HEK293 (cell line): ENCODE data around the gene CYP4V2.

Experiments
- CTCF ChIA-PET: fragments of 350-600 bp; formaldehyde crosslinking; extraction: SDS; loops from one replicate; lab custom pipeline; 2021; ENCODE audit warnings: antibody characterized with exemption; lab: Yijun Ruan, JAX
- POLR2A ChIA-PET: fragments of 300-600 bp; formaldehyde crosslinking; extraction: SDS; loops from one replicate; lab custom pipeline; 2020; ENCODE audit warnings: antibody characterized with exemption, inconsistent platforms; lab: Yijun Ruan, JAX
- H3K27ac ChIP-seq: fragments of 200-500 bp; sonication (Bioruptor generic); 2 replicates; pipeline ENCODE4 v1.5.1; 2014; ENCODE audit warnings: low read depth, low read length, control low read depth, inconsistent platforms; ENCODE audit errors: extremely low read depth
- H3K36me3 ChIP-seq, 2 experiments: fragments of 200-500 bp in 1 of 2; sonication (Bioruptor generic) in 1 of 2; 1 replicate in 1 of 2; 2 replicates in 1 of 2; pipeline ENCODE4 v1.5.1; 2014 to 2017; ENCODE audit warnings: inconsistent platforms in 2 of 2, low read length in 2 of 2; ENCODE audit not compliant: control insufficient read depth in 2 of 2, insufficient read depth in 1 of 2
- H3K4me1 ChIP-seq: fragments of 200-500 bp; sonication (Bioruptor generic); 2 replicates; pipeline ENCODE4 v1.5.1; 2014; ENCODE audit warnings: mild to moderate bottlenecking, low read length, inconsistent platforms; ENCODE audit not compliant: control insufficient read depth, insufficient read depth
- H3K4me3 ChIP-seq: 2 replicates; pipeline ENCODE4 v1.5.1; 2011; ENCODE audit warnings: low read depth, mild to moderate bottlenecking, control low read depth, low read length, moderate library complexity
- H3K9me3 ChIP-seq: fragments of 200-500 bp; sonication (Bioruptor generic); 2 replicates; pipeline ENCODE4 v1.5.1; 2014; ENCODE audit warnings: low read depth, low read length, inconsistent platforms; ENCODE audit not compliant: control insufficient read depth, insufficient read depth
- BCL11A ChIP-seq: fragments of 450-650 bp; formaldehyde crosslinking; IDR thresholded peaks from 2 replicates; pipeline ENCODE4 v1.5.1; 2016; ENCODE audit warnings: low read depth, missing biosample characterization, missing genetic modification characterization
- EGR2 ChIP-seq: fragments of 450-650 bp; formaldehyde crosslinking; IDR thresholded peaks from 2 replicates; pipeline ENCODE4 v1.5.1; 2016; ENCODE audit warnings: low read depth, missing biosample characterization, missing genetic modification characterization
- FEZF1 ChIP-seq: fragments of 450-650 bp; formaldehyde crosslinking; IDR thresholded peaks from 2 replicates; pipeline ENCODE4 v1.5.1; 2016; ENCODE audit warnings: missing biosample characterization, missing genetic modification characterization
- HOXA7 ChIP-seq: sonication (generic); formaldehyde crosslinking; IDR thresholded peaks from 2 replicates; pipeline ENCODE4 v1.8.1; 2022; ENCODE audit warnings: missing genetic modification reagents, borderline replicate concordance
- KLF9 ChIP-seq: fragments of 450-650 bp; formaldehyde crosslinking; IDR thresholded peaks from 2 replicates; pipeline ENCODE4 v1.5.1; 2016; ENCODE audit warnings: missing biosample characterization, missing genetic modification characterization, low read depth
- SETDB1 ChIP-seq: IDR thresholded peaks from one replicate; pipeline ENCODE4 v1.6.1; 2017; ENCODE audit warnings: mild to moderate bottlenecking, low read length, moderate library complexity, mixed read lengths; ENCODE audit not compliant: insufficient read length
- SP2 ChIP-seq: fragments of 450-650 bp; formaldehyde crosslinking; IDR thresholded peaks from 2 replicates; pipeline ENCODE4 v1.5.1; 2016; ENCODE audit warnings: missing biosample characterization, missing genetic modification characterization
- ZBTB17 ChIP-seq: fragments of 450-650 bp; formaldehyde crosslinking; IDR thresholded peaks from 2 replicates; pipeline ENCODE4 v1.5.1; 2016; ENCODE audit warnings: missing biosample characterization, missing genetic modification characterization
- ZFP3 ChIP-seq: fragments of 450-650 bp; formaldehyde crosslinking; IDR thresholded peaks from 2 replicates; pipeline ENCODE4 v1.5.1; 2016; ENCODE audit warnings: low read depth, missing biosample characterization, missing genetic modification characterization
- ZNF114 ChIP-seq: fragments of 450-650 bp; formaldehyde crosslinking; IDR thresholded peaks from 2 replicates; pipeline ENCODE4 v1.5.0; 2017; ENCODE audit warnings: missing biosample characterization, missing genetic modification characterization
- ZNF132 ChIP-seq: fragments of 450-650 bp; formaldehyde crosslinking; IDR thresholded peaks from 2 replicates; pipeline ENCODE4 v1.5.1; 2017; ENCODE audit warnings: missing biosample characterization, missing genetic modification characterization, borderline replicate concordance
- ZNF174 ChIP-seq: fragments of 450-650 bp; formaldehyde crosslinking; IDR thresholded peaks from 2 replicates; pipeline ENCODE4 v1.5.0; 2017; ENCODE audit warnings: missing biosample characterization, mild to moderate bottlenecking, missing genetic modification characterization
- ZNF202 ChIP-seq: fragments of 450-650 bp; formaldehyde crosslinking; IDR thresholded peaks from 2 replicates; pipeline ENCODE4 v1.5.1; 2016; ENCODE audit warnings: missing biosample characterization, missing genetic modification characterization, borderline replicate concordance
- ZNF24 ChIP-seq: fragments of 450-650 bp; formaldehyde crosslinking; IDR thresholded peaks from 2 replicates; pipeline ENCODE4 v1.5.1; 2016; ENCODE audit warnings: missing biosample characterization, missing genetic modification characterization
- ZNF37A ChIP-seq: fragments of 450-650 bp; IDR thresholded peaks from 2 replicates; pipeline ENCODE4 v1.5.1; 2018; ENCODE audit warnings: missing biosample characterization, missing genetic modification characterization
- ZNF394 ChIP-seq: fragments of 450-650 bp; formaldehyde crosslinking; IDR thresholded peaks from 2 replicates; pipeline ENCODE4 v1.5.1; 2016; ENCODE audit warnings: missing biosample characterization, missing genetic modification characterization, mild to moderate bottlenecking, moderate library complexity, borderline replicate concordance
- ZNF426 ChIP-seq: fragments of 450-650 bp; formaldehyde crosslinking; IDR thresholded peaks from 2 replicates; pipeline ENCODE4 v1.5.1; 2017; ENCODE audit warnings: missing biosample characterization, missing genetic modification characterization, mild to moderate bottlenecking, inconsistent platforms, moderate library complexity
- ZNF433 ChIP-seq: fragments of 450-650 bp; formaldehyde crosslinking; IDR thresholded peaks from 2 replicates; pipeline ENCODE4 v1.5.1; 2016; ENCODE audit warnings: missing biosample characterization, missing genetic modification characterization, low read depth
- ZNF501 ChIP-seq: fragments of 450-650 bp; formaldehyde crosslinking; IDR thresholded peaks from 2 replicates; pipeline ENCODE4 v1.5.1; 2016; ENCODE audit warnings: missing biosample characterization, missing genetic modification characterization
- ZNF548 ChIP-seq: fragments of 450-650 bp; formaldehyde crosslinking; IDR thresholded peaks from 2 replicates; pipeline ENCODE4 v1.5.1; 2016; ENCODE audit warnings: missing biosample characterization, missing genetic modification characterization
- ZNF664 ChIP-seq: fragments of 450-650 bp; formaldehyde crosslinking; IDR thresholded peaks from 2 replicates; pipeline ENCODE4 v1.5.1; 2016; ENCODE audit warnings: missing biosample characterization, missing genetic modification characterization
- ZNF785 ChIP-seq: fragments of 450-650 bp; formaldehyde crosslinking; IDR thresholded peaks from 2 replicates; pipeline ENCODE4 v1.5.1; 2016; ENCODE audit warnings: missing biosample characterization, missing genetic modification characterization
- ZSCAN4 ChIP-seq: fragments of 450-650 bp; formaldehyde crosslinking; IDR thresholded peaks from 2 replicates; pipeline ENCODE4 v1.5.1; 2017; ENCODE audit warnings: missing biosample characterization, missing genetic modification characterization
- TF ChIP-seq, protein P1 (sequence below): fragments of 450-650 bp; formaldehyde crosslinking; IDR thresholded peaks from 2 replicates; pipeline ENCODE4 v1.5.1; 2016; ENCODE audit warnings: missing biosample characterization, missing genetic modification characterization
- TF ChIP-seq, protein P2 (sequence below): fragments of 450-650 bp; formaldehyde crosslinking; IDR thresholded peaks from 2 replicates; pipeline ENCODE4 v1.5.1; 2016; ENCODE audit warnings: missing biosample characterization, missing genetic modification characterization
- TF ChIP-seq, protein P3 (sequence below): fragments of 450-650 bp; formaldehyde crosslinking; IDR thresholded peaks from 2 replicates; pipeline ENCODE4 v1.5.0; 2017; ENCODE audit warnings: missing biosample characterization, missing genetic modification characterization, borderline replicate concordance

Gene CYP4V2

GRCh38 chr4:186234367-186234766 is 43.0 kb downstream of the CYP4V2 start (continued):
- TF ChIP-seq, protein P1, sequence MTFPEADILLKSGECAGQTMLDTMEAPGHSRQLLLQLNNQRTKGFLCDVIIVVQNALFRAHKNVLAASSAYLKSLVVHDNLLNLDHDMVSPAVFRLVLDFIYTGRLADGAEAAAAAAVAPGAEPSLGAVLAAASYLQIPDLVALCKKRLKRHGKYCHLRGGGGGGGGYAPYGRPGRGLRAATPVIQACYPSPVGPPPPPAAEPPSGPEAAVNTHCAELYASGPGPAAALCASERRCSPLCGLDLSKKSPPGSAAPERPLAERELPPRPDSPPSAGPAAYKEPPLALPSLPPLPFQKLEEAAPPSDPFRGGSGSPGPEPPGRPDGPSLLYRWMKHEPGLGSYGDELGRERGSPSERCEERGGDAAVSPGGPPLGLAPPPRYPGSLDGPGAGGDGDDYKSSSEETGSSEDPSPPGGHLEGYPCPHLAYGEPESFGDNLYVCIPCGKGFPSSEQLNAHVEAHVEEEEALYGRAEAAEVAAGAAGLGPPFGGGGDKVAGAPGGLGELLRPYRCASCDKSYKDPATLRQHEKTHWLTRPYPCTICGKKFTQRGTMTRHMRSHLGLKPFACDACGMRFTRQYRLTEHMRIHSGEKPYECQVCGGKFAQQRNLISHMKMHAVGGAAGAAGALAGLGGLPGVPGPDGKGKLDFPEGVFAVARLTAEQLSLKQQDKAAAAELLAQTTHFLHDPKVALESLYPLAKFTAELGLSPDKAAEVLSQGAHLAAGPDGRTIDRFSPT (tag by site-specific recombination) = no peak
- no peak for TF ChIP-seq ZNF37A (tag by site-specific recombination)
- no peak for TF ChIP-seq ZNF433 (tag by site-specific recombination)
- TF ChIP-seq ZNF785 (tag by site-specific recombination) = no peak
- TF ChIP-seq, protein P2, sequence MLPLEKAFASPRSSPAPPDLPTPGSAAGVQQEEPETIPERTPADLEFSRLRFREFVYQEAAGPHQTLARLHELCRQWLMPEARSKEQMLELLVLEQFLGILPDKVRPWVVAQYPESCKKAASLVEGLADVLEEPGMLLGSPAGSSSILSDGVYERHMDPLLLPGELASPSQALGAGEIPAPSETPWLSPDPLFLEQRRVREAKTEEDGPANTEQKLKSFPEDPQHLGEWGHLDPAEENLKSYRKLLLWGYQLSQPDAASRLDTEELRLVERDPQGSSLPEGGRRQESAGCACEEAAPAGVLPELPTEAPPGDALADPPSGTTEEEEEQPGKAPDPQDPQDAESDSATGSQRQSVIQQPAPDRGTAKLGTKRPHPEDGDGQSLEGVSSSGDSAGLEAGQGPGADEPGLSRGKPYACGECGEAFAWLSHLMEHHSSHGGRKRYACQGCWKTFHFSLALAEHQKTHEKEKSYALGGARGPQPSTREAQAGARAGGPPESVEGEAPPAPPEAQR = no peak
- TF ChIP-seq ZNF664 (tag by site-specific recombination) = no peak
- TF ChIP-seq ZNF24 (tag by site-specific recombination) = no peak

GRCh38 chr4:186236126-186236525 is 44.8 kb downstream of the CYP4V2 start:
- H3K36me3 ChIP-seq = no peaks in the 10 kb centered on the region
- no peak overlapping the region for H3K4me3 ChIP-seq
- CTCF ChIA-PET = interaction anchor here (0.6 kb wide), 1 partner anchor 33 kb away, joined by 3 read pairs; no protein-coding TSS in a partner anchor

GRCh38 chr4:186240452-186240847 is 49.1 kb downstream of the CYP4V2 start:
- ChIA-PET POLR2A (no interaction called here), CTCF (interaction anchor here (0.7 kb wide), 1 partner anchor 314 kb away, joined by 3 read pairs; no protein-coding TSS in a partner anchor)
- no peaks in the 10 kb centered on the region for H3K36me3 ChIP-seq
- no peaks in the 10 kb centered on the region for H3K4me1 ChIP-seq
- no peak overlapping the region for H3K27ac ChIP-seq
- no peak for TF ChIP-seq ZFP3
- no peak for TF ChIP-seq ZNF394 (tag by site-specific recombination)
- TF ChIP-seq ZNF548 (tag by site-specific recombination) = no peak
- TF ChIP-seq ZNF174 (tag by site-specific recombination) = no peak
- TF ChIP-seq SP2 (tag by site-specific recombination) = no peak
- no peak for TF ChIP-seq ZNF202 (tag by site-specific recombination)
- no peaks in the 10 kb centered on the region for H3K9me3 ChIP-seq
- no peak overlapping the region for H3K4me3 ChIP-seq

More at GRCh38 chr4:186236126-186236525, 44.8 kb downstream of the CYP4V2 start:
- POLR2A ChIA-PET = no interaction called here
- TF ChIP-seq ZNF114 (tag by site-specific recombination) = no peak
- no peak for TF ChIP-seq HOXA7
- TF ChIP-seq ZNF501 (tag by site-specific recombination) = no peak
- no peak for TF ChIP-seq ZNF426 (tag by site-specific recombination)
- TF ChIP-seq FEZF1 (tag by site-specific recombination) = no peak
- TF ChIP-seq ZSCAN4 (tag by site-specific recombination) = no peak
- TF ChIP-seq, protein P3, sequence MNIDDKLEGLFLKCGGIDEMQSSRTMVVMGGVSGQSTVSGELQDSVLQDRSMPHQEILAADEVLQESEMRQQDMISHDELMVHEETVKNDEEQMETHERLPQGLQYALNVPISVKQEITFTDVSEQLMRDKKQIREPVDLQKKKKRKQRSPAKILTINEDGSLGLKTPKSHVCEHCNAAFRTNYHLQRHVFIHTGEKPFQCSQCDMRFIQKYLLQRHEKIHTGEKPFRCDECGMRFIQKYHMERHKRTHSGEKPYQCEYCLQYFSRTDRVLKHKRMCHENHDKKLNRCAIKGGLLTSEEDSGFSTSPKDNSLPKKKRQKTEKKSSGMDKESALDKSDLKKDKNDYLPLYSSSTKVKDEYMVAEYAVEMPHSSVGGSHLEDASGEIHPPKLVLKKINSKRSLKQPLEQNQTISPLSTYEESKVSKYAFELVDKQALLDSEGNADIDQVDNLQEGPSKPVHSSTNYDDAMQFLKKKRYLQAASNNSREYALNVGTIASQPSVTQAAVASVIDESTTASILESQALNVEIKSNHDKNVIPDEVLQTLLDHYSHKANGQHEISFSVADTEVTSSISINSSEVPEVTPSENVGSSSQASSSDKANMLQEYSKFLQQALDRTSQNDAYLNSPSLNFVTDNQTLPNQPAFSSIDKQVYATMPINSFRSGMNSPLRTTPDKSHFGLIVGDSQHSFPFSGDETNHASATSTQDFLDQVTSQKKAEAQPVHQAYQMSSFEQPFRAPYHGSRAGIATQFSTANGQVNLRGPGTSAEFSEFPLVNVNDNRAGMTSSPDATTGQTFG (tag by site-specific recombination) = no peak
- no peak for TF ChIP-seq SETDB1
- no peak for TF ChIP-seq EGR2
- no peak for TF ChIP-seq BCL11A (tag by site-specific recombination)
- TF ChIP-seq ZBTB17 (tag by site-specific recombination) = no peak
- TF ChIP-seq KLF9 (tag by site-specific recombination) = no peak
- TF ChIP-seq ZNF132 = no peak
- no peak for TF ChIP-seq ZNF174 (tag by site-specific recombination)
- TF ChIP-seq ZNF433 (tag by site-specific recombination) = no peak
- no peak overlapping the region for H3K27ac ChIP-seq
- no peaks in the 10 kb centered on the region for H3K4me1 ChIP-seq
- no peaks in the 10 kb centered on the region for H3K9me3 ChIP-seq
